Endothelial cell of umbilical vein (primary cell): ENCODE results near the gene JUNB. TPM values are rescaled to one million over a fixed set of nuclear protein-coding genes. Genes with fewer than 3 reads are reported as not detected.

Experiments
- BruUV-seq: library from RNA; stranded (reverse); fragments of 400-500 nt; replicated peaks from 2 replicates; lab custom pipeline; 2021; lab: Mats Ljungman, UMichigan
- CTCF ChIA-PET: fragments of 300-600, 350-600 bp; sonication (Branson Sonifier 250); formaldehyde crosslinking; loops from one replicate; lab custom pipeline; 2021; ENCODE audit warnings: antibody characterized with exemption, inconsistent platforms; lab: Charles Lee
- POLR2A ChIA-PET: fragments of 300-600, 350-600 bp; sonication (Branson Sonifier 250); formaldehyde crosslinking; loops from one replicate; lab custom pipeline; 2021; ENCODE audit warnings: antibody characterized with exemption, inconsistent platforms; lab: Charles Lee
- DNase-seq: peaks from one replicate; pipeline ENCODE4 v3.0.0-alpha.2; 2011; ENCODE audit warnings: low read depth, low spot score
- FAIRE-seq: peaks from 2 replicates; lab custom pipeline; 2011; peaks lifted over from hg19 to GRCh38; lab: Jason Lieb, UNC
- H2AFZ ChIP-seq: 2 replicates; pipeline ENCODE4 v1.6.0; 2012; ENCODE audit warnings: low read depth, low read length, control low read depth, inconsistent platforms
- H3K27ac ChIP-seq: 2 replicates; pipeline ENCODE4 v1.5.1; 2011; ENCODE audit warnings: low read depth, mild to moderate bottlenecking, control low read depth, low read length, moderate library complexity; ENCODE audit not compliant: insufficient read depth
- H3K27me3 ChIP-seq, 2 experiments: 2 replicates each; pipeline versions ENCODE4 v1.6.0 to v1.6.1; 2011; ENCODE audit warnings: low read length in 2 of 2, mixed read lengths in 1 of 2; ENCODE audit not compliant: control insufficient read depth in 2 of 2, insufficient read depth in 2 of 2
- H3K36me3 ChIP-seq, 2 experiments: 2 replicates in 1 of 2; 3 replicates in 1 of 2; pipeline ENCODE4 v1.5.1; 2011; ENCODE audit warnings: low read length in 2 of 2, mild to moderate bottlenecking in 1 of 2, moderate library complexity in 1 of 2; ENCODE audit not compliant: control insufficient read depth in 2 of 2, insufficient read depth in 2 of 2; ENCODE audit errors: extremely low read depth in 1 of 2
- H3K4me1 ChIP-seq: 3 replicates; pipeline ENCODE4 v1.5.1; 2011; ENCODE audit warnings: mild to moderate bottlenecking, low read length; ENCODE audit not compliant: control insufficient read depth, insufficient read depth; ENCODE audit errors: extremely low read depth
- H3K4me2 ChIP-seq: 2 replicates; pipeline ENCODE4 v1.6.1; 2011; ENCODE audit warnings: low read length, control low read depth, mixed read lengths; ENCODE audit not compliant: insufficient read depth
- H3K4me3 ChIP-seq, 3 experiments: fragments of 200-600 bp in 1 of 3; sonication (generic), shearing (Covaris generic) in 1 of 3; replicated peaks in 1 of 3; 2 replicates each; pipeline ENCODE4 v1.5.1; 2011 to 2016; ENCODE audit warnings: control low read depth in 3 of 3, low read length in 3 of 3, mild to moderate bottlenecking in 2 of 3, inconsistent platforms in 1 of 3, low read depth in 1 of 3, moderate library complexity in 1 of 3; ENCODE audit not compliant: insufficient read depth in 1 of 3
- H3K79me2 ChIP-seq: 2 replicates; pipeline ENCODE4 v1.6.0; 2012; ENCODE audit warnings: low read length, inconsistent platforms; ENCODE audit not compliant: control insufficient read depth, insufficient read depth
- H3K9ac ChIP-seq: replicated peaks from 2 replicates; pipeline ENCODE3; 2011; ENCODE audit warnings: low read length, control low read depth; ENCODE audit not compliant: insufficient read depth; ENCODE audit errors: extremely low read depth
- H3K9me1 ChIP-seq: replicated peaks from 3 replicates; pipeline ENCODE4 v1.6.0; 2011; ENCODE audit warnings: mild to moderate bottlenecking, low read length; ENCODE audit not compliant: control insufficient read depth, insufficient read depth; ENCODE audit errors: extremely low read depth
- H3K9me3 ChIP-seq: replicated peaks from 2 replicates; pipeline ENCODE4 v1.5.1; 2012; ENCODE audit warnings: low read length, inconsistent platforms; ENCODE audit not compliant: control insufficient read depth, insufficient read depth
- H4K20me1 ChIP-seq: replicated peaks from 2 replicates; pipeline ENCODE3; 2011; ENCODE audit warnings: mild to moderate bottlenecking, low read length; ENCODE audit not compliant: control insufficient read depth, insufficient read depth; ENCODE audit errors: extremely low read depth
- EZH2 ChIP-seq: IDR thresholded peaks from 2 replicates; pipeline ENCODE4 v1.6.1; 2012; ENCODE audit warnings: borderline replicate concordance, low read depth, mild to moderate bottlenecking, moderate library complexity, low read length, inconsistent platforms; ENCODE audit not compliant: severe bottlenecking
- FOS ChIP-seq: IDR thresholded peaks from 2 replicates; pipeline ENCODE4 v1.6.1; 2011; ENCODE audit warnings: mild to moderate bottlenecking, low read length, moderate library complexity, borderline replicate concordance; ENCODE audit not compliant: insufficient read depth
- GATA2 ChIP-seq: IDR thresholded peaks from 2 replicates; pipeline ENCODE4 v1.7.0; 2011; ENCODE audit warnings: low read depth, mild to moderate bottlenecking, moderate library complexity, mixed read lengths, low read length; ENCODE audit not compliant: insufficient read length, insufficient read depth
- JUN ChIP-seq: IDR thresholded peaks from 2 replicates; pipeline ENCODE4 v1.6.1; 2011; ENCODE audit warnings: borderline replicate concordance, low read depth; ENCODE audit not compliant: insufficient read length, insufficient read depth
- MYC ChIP-seq: IDR thresholded peaks from one replicate; pipeline ENCODE4 v1.6.1; 2011; ENCODE audit warnings: mild to moderate bottlenecking, low read depth, low read length
- POLR2A ChIP-seq: IDR thresholded peaks from 2 replicates; pipeline ENCODE4 v1.6.1; 2012; ENCODE audit warnings: low read depth, mild to moderate bottlenecking, control low read depth, low read length
- POLR2AphosphoS5 ChIP-seq: IDR thresholded peaks from 2 replicates; pipeline ENCODE4 v1.6.1; 2012; ENCODE audit warnings: low read depth, mild to moderate bottlenecking, control low read depth, low read length, moderate library complexity; ENCODE audit not compliant: insufficient read depth
- dilution Hi-C: fragments of 300-500 bp; cut with MboI; formaldehyde crosslinking; loops from one replicate; pipeline ENCODE4 v1.15.0; 2019; ENCODE audit warnings: low sequenced_read_pairs; ENCODE audit not compliant: extremely low pct_ligation_motif_present
- intact Hi-C: fragments of 100-400 bp; cut with micrococcal nuclease; formaldehyde crosslinking; loops from one replicate; pipeline ENCODE4 v1.10.0; 2022
- polyA plus RNA-seq, 4 experiments: library from polyadenylated mRNA; depleted of rRNA in 3 of 4; stranded (reverse) in 3 of 4; unstranded in 1 of 4; fragments of >200 nt; gene quantifications; 2 replicates each; pipeline versions ENCODE4 v1.2.1 to v1.2.3, GENCODE V29; 2011 to 2012; ENCODE audit warnings: missing spikeins in 1 of 4
- total RNA-seq: library from RNA; stranded (reverse); gene quantifications from 2 replicates; pipeline ENCODE4 v1.2.3, GENCODE V29; 2021
- TF ChIP-seq, protein P1 (sequence below): IDR thresholded peaks from 2 replicates; pipeline ENCODE4 v1.6.1; 2011; ENCODE audit not compliant: insufficient read depth, insufficient read length
- TF ChIP-seq, protein P2 (sequence below), 2 donors: IDR thresholded peaks; 1 replicate in 1 of 2; 2 replicates in 1 of 2; pipeline ENCODE4 v1.5.1; 2011; ENCODE audit warnings: low read length in 2 of 2, mild to moderate bottlenecking in 2 of 2, moderate library complexity in 2 of 2, control low read depth in 1 of 2, inconsistent platforms in 1 of 2, low read depth in 1 of 2; ENCODE audit not compliant: insufficient read depth in 1 of 2; ENCODE audit errors: extremely low read depth in 1 of 2

The JUNB gene
- total and polyA plus RNA-seq, 2 donors (not counting 3 experiments of a cell fraction or from before 2014, with no cell fraction given): 22.8 to 74.4 TPM

DNA sequence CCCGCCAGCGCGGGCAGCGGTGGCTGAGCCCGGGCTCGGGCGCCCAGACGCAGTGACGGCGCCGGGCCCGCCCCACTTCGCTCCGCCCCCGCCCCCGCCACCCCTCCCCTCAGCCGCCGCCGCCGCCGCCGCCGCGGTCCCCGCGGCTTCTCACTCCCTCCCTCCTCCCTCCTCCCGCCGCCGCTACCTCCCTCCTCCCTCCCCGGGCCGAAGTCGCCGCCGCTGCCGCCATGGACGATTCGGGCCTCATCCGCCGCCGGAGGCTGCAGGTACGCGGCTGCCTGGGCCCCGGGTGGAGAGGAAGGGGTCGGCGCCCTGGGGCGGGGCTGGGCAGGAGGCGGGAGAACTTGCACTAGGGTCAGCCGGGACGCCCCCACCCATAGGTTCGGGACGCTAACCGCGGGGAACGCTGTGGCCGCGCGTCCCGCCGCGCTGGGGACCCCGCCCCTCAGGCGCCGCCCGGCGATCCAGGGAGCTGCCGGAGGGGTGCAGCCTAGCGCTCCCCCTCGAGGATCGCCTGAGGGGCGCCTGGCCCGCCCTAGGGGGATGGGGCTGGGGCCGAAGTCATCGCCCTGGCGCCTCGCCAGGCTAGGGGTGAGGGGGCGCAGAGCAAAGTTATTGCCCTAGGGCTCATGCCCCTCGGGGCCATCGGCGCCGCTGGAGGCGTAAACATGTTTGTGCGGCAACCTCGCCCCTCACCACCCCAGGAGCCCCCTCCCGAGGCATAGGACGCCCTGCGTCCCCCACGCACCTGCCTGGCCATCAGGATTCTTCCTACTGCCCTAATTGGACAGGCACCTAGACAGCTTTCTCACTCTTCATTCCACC, 42.7 kb downstream of the JUNB start:
- Histone ChIP-seq H2AFZ (no peak overlapping the region), H3K9me1 (no peaks in the 10 kb centered on the region), H3K27ac (no peak overlapping the region), H3K9ac (no peak overlapping the region), H3K27me3 (peaks cover 44 to 56% of the 10 kb centered on the region in 2 experiments), H4K20me1 (no peaks in the 10 kb centered on the region), H3K36me3 (no peaks in the 10 kb centered on the region), H3K4me1 (no peaks in the 10 kb centered on the region), H3K4me3 (peak overlapping the region in 1 of 3 experiments; percentile 22), H3K9me3 (no peaks in the 10 kb centered on the region), H3K4me2 (no peak overlapping the region), H3K79me2 (no peaks in the 10 kb centered on the region)
- no TSS peak for BruUV-seq
- POLR2A ChIA-PET: no interaction called here
- CTCF ChIA-PET: interaction anchor here (1.0 to 1.8 kb wide), 5 partner anchors 10 to 68 kb away, joined by 3 to 5 read pairs (median 4); no protein-coding TSS in a partner anchor
- dilution Hi-C loops (no loop called here), intact Hi-C loops (no loop called here)
- no peak for FAIRE-seq
- DNase-seq: no peak
- no peak for TF ChIP-seq POLR2A
- TF ChIP-seq MYC: no peak
- TF ChIP-seq EZH2: no peak
- TF ChIP-seq POLR2AphosphoS5: no peak
- TF ChIP-seq FOS: no peak
- TF ChIP-seq JUN: no peak
- TF ChIP-seq, protein P1, sequence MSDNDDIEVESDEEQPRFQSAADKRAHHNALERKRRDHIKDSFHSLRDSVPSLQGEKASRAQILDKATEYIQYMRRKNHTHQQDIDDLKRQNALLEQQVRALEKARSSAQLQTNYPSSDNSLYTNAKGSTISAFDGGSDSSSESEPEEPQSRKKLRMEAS: no peak
- TF ChIP-seq, protein P2, sequence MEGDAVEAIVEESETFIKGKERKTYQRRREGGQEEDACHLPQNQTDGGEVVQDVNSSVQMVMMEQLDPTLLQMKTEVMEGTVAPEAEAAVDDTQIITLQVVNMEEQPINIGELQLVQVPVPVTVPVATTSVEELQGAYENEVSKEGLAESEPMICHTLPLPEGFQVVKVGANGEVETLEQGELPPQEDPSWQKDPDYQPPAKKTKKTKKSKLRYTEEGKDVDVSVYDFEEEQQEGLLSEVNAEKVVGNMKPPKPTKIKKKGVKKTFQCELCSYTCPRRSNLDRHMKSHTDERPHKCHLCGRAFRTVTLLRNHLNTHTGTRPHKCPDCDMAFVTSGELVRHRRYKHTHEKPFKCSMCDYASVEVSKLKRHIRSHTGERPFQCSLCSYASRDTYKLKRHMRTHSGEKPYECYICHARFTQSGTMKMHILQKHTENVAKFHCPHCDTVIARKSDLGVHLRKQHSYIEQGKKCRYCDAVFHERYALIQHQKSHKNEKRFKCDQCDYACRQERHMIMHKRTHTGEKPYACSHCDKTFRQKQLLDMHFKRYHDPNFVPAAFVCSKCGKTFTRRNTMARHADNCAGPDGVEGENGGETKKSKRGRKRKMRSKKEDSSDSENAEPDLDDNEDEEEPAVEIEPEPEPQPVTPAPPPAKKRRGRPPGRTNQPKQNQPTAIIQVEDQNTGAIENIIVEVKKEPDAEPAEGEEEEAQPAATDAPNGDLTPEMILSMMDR (IDR thresholded peaks at IDR 0.05; ENCODE audit: extremely low read depth in 1 of 2, insufficient read depth in 1 of 2, low read depth in 1 of 2, low read length in 2 of 2): no peak
- no peak for TF ChIP-seq GATA2
